Hematopoietic multipotent progenitor cell treated with erythropoietin and hydrocortisone succinate and interleukin-3 and kit ligand, for 17 days (in vitro differentiated cells): Measurements from ENCODE around the gene ILK.

Experiments used
- DNase-seq: peaks from one replicate; pipeline ENCODE4 v3.0.0-alpha.2; 2015; ENCODE audit warnings: low spot score

Gene ILK

DNA sequence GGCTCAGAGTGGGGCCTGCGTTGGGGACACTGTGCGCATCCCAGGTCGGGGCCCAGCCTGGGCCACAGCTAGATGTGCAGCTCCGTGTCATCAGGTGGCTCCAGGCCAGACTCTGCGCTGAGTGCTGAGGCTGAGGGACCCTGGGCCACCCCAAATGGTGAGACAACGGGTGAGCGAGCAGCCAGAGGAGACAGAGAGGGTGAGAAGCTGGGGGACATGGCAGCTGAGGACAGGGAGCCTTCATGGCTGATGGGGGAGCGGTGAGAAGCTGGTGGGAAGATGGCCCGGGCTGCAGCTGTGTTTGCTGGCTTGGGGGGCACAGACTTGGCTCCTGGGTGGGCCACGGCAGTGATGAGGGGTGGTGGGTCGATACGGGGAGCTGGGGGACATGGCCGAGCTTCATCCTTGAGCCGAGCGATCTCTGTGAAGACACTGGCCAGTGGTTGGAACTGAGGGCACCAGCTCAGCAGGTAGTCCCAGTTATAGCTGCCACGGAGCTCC, 18.2 kb downstream of the ILK start:
- no peak for DNase-seq

DNA sequence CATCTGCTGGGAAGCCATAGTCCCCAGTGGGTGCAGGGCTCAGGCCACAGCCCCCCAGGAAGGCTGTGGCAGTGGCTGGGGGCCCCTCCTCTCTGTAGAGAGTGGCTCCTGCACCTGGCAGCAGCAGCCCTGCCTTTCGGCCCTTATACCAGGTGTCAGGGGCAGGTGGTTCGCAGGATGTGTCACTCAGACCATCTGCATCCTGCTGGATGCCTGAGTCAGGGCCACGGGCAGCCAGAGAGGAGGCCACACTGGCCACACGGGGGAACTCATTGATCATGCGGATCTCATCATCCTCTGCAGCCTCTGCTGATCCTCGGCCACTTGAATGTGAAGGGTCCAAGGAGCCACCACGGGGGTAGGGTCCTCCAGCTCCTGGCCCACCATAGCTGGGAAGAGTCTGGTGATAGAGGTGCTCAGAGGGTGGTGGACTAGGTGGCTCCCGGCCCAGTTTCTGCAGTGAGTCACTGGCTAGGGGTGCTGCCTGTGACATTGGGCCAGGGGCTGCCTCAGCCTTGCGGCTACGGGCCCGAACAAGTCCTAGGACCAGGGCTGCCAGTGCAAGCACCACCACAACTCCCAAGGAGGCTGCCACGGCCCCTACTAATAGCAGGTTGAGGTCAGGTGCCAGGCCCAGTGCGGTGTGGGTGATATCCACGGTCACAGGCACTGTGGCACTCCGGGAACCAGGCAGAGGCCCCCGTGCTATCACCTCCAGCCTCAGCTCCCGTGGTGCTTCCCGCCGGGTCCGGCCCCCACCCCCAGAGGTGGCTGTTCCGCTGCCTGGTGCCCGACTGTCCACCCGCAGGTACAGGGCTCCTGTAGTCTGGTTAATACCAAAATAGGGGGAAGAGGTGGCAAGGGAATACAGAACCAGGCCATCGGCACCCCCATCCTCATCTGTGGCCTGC, 18.9 kb downstream of the ILK start:
- DNase-seq = no peak

DNA sequence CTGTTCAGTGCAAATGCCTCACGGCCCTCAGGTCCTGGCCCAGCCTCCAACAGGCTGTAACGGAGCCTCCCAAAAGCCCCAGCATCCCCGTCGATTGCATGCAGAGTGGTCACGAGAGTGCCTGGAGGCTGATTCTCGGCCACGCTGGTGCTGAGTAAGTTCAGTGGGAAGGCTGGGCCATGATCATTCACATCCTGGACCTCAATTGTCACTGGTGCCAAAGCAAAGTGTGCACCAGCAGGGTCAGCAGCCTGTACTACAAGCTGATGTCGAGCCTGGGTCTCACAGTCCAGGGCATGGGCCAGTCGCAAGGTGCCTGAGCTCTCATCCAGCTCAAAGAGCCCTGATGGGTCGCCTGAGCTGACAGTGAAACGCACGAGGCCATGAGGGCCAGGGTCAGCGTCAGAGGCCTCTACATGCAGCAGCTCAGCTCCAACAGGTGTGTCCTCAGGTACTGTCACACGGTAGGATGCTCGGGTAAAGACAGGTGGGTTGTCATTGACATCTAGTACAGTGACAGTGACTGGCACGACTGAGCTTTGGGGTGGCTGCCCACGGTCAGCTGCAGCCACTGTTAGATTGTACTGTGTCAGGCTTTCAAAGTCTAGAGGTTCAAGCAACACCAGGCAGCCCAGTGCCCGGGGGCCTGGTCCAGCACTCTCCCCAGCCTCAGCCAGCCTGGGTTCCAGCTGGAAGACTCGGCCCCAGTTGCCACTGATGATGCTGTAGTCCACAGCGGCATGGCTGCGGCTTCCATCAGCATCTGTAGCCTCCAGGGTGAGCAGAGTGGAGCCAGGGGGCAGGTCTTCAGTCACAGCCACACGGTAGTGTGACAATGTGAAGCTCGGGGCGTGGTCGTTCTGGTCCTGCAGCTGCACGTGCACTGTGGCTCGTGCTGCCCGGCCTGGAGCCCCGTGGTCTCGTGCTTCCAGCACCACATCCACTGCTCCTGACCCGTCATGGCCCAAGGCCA, 20.1 kb downstream of the ILK start:
- no peak for DNase-seq

DNA sequence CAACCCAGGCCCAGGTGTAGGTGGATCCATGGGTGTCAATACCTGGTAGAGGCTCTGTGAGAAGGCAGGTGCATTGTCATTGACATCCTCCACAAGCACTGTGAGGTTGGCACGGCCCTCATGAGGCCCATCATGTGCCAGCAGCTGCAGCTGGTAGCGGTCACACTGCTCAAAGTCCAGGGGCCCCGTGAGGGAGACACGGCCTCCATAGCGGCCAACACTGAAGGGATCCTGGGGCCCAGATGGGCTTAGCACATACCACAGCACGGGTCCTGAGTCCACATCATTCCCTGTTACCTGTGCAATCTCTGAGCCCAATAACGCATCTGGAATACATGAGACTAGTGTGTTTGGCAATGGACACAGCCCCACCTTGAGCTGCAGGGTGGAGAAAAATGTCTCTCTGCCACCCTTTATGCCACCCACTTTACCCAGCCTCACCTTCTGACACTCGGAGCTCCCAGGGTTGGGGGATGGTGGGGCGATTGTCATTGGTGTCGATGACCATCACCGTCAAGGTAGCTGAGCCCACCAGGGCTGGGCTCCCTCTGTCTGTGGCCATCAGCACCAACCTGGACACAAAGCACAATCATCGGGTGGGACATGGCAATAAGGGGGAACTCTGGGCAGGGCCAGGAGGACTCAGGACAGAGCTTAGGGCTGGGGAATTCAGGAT, 21.7 kb downstream of the ILK start:
- no peak for DNase-seq

DNA sequence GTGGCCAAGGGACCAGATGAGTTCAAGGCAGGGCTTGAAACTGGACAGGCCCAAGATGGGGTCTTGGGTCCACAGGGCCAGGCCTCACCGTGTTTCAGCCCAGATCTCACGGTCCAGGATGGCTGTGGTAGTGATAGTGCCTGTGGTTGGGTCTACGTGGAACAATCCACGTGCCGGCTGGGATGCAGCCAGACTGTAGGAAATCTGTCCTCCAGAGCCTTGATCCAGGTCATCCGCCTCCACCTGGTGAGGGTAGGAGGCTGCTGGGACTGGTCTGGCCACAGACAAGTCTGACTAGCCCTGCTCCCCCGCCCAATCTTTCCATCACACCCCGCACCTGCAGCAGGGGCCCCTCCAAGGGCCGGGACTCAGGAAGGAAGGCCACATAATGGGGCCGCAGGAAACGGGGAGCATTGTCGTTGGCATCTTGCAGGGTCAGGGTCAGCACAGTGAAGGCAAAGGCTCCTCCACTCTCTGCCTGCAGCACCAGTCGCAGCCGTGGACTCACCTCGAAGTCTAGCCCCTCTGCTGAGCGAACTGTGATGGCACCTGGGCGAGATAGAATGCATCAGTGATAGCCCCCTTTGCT, 22.4 kb downstream of the ILK start:
- DNase-seq = no peak

DNA sequence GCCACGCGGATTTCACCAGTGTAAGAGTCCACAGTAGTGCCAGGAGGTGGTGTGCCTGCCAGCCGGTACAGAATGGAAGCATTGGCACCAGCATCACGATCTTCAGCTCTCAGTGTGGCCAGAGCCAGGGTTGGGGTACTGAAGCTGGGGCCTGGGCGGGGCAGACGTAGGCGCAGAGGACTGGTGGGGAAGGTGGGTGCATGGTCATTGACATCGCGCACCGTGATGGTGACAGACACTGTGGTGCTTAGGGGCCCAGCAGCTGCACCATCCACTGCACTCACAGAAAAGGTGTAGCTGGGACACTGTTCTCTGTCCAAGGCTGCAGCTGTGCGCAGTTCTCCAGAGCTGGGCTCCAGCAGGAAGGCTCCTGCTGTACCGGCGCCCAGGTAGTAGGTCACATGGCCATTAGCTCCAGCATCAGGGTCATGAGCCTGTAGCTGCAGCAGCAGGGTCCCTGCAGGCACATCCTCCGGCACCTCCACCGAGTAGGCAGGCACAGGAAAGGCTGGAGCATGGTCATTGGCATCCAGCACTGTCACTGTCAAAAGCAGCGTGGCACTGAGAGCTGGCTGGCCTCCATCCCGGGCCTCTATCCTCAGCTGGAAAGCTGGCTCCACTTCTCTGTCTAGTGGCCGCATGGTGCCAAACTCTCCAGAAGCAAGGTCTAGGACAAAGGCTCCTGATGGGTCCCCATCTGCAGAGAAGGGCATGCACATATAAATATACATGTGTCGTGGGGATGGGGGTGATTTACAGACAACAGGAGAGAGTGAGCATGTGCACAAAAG, 23.6 kb downstream of the ILK start:
- no peak for DNase-seq

DNA sequence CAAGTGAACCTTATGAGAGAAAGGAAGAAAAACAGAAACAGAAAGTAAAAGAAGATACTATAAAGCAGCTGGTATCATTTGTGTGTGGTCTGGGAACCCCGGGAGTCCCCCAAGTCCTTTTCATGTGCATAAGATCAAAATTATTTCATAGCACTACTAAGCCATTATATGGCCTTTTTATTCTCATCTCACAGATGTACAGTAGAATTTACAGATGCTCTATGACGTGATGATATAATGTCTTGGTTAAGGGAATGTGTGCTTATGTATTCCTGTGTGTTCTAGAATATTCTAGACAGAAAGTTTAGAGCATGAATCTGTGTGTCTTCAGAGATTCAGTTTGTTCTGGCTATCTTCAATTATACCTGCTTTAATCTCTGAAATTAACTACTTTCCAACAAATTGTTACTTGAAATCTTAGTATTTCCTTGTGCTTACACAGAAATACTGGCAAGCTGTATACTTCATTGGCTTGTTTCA, 24.2 kb downstream of the ILK start:
- DNase-seq = no peak

DNA sequence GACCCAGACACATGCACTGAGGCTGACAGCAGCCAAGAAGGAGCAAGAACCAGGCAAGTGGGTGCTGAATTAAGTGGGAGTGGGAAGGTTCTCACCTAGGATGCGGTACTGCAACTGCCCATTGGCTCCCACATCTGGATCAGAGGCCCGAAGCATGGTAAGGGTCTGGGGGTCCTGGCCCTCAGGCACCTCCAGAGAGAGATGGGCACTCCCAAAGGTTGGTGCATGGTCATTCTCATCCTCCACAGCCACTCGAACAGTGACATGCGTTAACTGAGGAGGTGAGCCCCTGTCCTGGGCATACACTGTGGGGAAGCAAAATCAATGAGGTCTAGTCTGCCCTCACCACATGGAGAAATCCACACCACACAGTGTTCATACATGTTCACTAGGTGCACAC, 25.0 kb downstream of the ILK start:
- no peak for DNase-seq

DNA sequence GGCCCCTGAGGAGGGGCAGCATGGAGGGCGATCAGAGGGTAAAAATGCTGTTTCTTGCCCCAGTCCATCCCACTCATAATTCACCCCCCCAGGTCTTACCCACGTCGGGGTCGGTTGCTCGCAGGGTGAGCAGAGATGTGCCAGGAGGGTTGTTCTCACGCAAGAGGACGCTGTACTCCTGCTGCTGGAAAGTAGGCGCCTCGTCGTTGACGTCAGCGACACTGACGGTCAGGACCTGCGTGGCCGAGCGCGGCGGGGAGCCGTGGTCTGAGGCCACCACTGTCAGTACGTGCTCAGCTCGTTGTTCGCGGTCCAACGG, 26.0 kb downstream of the ILK start:
- no peak for DNase-seq

DNA sequence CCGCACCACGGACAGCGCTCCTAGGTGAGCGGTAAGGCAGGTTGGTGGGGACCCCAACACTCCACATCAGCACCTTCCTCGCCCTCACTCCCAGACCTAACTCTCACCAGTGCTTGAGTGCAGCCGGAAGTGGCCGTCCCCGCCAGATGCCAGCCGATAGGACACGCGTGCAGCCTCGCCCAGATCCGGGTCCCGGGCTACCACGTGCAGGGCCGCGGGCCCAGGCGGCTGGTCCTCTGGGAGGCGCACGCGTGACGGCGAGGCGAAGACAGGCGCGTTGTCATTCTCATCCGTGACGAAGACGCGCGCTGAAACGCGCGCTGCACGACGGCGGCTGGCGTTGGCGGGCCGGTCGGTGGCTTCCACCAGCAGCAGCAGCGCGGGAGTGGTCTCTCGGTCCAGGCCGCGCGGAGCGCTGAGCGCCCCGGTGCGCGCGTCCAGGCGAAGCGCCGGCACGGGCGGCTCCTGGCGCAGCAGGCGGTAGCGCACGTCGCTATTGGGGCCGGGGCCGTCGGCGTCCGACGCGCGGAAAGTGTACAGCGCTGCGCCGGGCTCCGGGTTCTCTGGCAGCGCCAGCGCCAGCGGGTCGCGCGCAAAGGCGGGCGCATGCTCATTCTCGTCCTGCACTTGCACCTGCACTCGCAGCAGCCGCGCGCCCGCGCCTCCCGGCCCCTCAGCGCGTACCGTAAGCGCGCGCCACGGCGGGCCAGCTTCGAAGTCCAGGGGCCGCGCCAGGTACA, 26.5 kb downstream of the ILK start:
- no peak for DNase-seq

DNA sequence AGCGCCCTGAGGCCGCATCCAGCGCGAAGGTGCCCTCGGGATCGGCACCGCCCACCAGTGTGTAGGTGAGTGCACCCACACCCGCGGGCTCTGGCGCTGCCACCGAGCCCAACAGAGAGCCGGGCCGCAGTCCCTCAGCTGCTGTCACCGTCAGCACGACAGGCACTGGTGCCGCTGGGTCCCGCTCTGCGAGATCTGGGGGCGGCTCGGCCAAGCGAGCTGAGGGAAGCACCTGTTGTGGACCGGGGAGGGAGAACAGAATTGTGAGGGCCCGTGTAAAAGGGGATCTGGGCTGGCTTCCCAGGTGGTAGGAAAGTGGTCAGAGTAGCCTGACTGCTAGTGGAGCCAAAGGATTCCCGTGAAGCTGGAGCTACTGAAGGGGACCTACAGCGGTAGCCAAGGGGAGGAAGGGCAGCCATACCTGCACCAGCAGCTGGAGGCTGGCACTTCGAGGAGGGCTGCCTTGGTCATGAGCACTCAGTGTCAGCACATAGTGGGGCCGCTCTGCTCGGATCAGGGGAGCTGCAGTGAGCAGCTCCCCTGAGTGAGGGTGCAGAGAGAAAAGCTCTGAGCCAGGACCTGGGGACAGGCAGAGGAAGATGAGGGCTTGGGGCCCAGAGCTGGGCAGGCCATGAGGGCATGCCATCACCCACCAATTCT, 27.2 kb downstream of the ILK start:
- no peak for DNase-seq

DNA sequence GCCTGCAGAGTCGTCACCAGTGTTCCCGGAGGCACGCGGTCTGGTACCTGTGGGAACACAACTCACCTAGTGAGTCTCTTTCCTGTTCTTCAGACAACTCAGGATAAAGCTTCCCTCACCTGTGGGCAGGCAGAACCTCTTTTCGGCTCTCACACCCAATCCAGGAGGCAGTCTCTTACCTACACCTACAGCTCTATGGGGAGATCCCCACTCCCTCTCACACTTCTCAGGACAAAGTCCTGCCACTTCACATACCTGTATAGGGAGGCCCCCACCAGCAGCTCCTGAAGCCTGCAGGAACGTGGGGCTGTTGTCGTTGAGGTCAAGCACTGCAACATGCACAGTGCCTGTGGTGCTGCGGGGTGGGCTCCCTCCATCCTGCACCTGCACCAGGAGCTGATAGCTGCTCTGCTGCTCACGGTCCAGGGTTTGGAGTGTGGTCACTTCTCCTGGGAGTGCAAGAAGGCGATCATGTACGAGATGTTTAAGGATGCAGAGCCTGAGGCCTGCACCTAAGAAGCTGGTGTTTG, 27.9 kb downstream of the ILK start:
- no peak for DNase-seq

DNA sequence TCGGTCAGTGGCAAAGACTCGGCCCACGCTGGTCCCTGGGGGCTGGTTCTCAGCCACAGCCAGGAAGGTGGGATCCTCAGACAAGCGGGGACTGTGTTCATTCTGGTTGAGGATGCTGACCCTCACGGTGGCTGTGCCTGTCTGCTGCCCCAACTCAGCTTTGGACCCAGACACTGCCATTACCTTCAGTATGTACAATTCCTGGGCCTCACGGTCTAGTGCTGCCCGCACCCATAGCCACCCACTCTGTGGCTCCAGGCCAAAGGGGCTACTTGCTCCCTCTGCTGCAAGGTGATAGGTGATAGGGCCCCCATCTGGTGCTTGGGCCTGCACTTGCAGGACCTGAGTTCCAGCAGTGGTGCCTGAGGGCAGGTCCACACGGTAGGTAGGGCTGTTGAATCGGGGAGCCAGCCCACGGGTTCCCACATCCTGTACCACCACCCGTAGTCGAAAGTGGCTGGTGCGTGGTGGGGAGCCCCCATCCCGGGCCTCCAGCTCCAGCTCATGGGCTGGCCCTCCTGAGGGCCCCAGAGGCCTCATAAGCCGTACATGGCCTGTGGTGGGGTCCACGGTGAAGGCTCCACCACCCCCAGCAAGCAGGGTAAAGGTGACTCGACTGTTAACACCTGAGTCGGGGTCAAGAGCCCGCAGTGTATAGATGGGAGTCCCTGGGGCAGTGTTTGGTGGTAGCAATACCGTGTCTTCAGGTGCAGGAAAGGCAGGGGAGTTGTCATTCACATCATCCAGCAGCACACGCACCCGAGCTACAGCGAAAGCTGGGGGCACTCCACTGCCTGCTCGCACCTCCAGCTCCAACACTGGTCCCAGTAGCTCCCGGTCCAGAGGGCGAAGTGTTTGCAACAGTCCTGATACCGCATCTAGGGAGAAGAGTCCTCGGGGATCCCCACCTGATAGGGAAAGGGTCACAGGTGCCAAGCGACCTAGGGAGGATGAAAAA, 28.8 kb downstream of the ILK start:
- DNase-seq = no peak

DNA sequence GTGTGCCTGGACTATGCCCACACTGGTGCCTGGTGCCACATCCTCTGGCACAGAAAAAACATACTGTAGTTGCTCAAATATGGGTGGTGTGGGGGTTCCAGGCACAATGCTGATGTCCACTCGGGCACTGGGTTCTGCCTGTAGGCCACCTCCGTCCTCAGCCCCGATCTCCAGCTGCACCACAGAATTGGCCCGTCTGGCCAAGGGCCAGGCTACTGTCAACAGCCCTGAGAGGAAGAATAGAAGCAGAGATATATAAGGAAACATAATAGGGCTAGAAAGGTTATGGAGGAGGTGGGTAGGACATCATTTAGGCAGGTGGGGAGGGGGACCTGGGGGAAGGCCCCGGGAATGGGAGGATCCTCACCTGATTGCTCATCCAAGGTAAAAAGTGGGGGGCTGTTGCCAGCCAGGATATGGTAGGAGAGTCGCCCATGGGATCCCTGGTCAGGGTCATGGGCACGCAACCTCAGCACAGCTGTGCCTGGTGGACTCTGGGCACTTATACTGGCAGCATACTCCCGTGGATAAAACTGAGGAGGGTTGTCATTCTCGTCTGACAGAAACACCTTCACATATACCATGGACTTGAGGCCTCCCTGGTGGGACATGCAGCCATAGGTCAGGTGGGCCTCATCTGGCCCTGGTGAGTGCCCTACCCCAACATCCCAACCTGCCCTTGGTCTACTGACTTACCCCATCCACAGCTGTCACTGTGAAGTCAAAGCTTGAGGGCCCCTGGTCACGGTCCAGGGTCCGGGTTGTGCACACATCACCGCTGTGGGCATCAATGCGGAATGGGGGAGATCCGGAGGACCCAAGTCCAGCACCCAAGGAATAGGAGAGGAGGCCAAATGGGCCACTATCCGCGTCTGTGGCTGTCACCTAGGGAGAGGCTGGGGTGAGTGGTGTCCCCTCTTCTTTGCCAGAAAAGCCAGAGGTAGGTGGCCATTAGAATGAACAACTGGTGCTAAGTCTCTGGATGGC, 30.1 kb downstream of the ILK start:
- no peak for DNase-seq

DNA sequence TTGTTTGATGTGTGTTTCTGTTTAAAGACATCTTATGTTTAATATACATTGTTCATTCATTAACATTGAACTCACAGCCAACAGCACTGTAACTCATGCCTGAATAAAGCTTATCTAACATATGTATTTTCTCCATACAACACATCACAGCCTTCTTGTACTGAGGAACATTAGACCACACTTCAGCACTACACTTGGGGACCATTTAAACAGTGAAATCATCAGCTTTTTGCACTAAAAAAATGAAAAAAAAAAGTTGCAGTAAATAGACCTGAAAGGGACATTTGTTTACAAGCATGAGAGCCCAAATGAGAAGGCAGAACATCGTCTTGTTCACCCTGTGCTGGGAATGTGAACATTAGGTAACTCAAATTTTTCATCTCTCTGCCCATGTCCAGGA, 31.0 kb downstream of the ILK start:
- DNase-seq = no peak

DNA sequence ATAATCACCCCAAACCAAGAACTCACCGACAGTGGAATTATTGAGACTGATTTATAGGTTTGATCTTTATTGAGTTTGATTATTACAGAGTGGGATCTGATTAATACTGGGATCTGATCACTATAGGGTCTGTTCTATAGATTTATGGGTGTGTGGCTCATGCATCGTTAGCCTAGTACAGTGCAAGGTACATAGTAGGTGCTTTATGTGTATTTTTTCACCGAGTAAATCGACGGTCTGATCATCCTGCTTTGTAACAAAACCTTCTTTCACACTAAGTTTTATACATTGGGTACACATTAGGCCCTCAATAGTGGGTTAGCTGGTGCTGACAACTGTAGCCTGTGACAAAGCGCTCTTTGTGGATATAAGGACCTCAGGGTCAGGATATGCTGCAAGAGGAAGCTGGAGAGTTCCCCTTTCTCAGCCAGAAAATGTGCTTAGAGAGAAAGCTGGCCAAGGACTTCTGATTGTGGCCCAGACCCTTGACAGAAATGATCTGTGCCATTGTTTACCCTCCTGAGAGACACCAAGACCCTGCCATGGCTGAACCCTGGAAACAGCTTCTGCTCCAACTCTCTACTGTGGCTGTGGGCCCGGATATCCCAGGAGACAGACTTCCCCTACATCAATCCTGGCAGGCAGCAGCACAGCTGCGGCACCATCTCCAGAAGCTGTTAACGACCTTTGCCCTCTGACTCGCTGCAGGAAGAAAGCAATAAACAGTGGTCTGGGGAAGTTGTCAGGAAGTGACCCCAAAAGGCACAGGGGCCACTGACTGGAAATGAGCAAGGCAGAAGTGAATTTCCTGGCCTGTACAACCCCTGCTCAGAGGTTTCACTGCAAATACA, 31.7 kb downstream of the ILK start:
- DNase-seq = no peak
